HG02642 (cell line): ENCODE data around the gene CXCL12.

Source experiments
- ATAC-seq: cut with Tn5 transposase; IDR thresholded peaks from one replicate; pipeline ENCODE4 v1.9.1; 2021; ENCODE audit warnings: mild to moderate bottlenecking; ENCODE audit not compliant: unreplicated experiment, poor library complexity

CXCL12 gene

GRCh38 chr10:44339218-44339617 is 45.7 kb downstream of the CXCL12 start:
- no peak for ATAC-seq

GRCh38 chr10:44337081-44337480 is 47.8 kb downstream of the CXCL12 start:
- no peak for ATAC-seq

GRCh38 chr10:44335330-44336021 is 49.4 kb downstream of the CXCL12 start:
- ATAC-seq, result no peak

- ATAC-seq, result no peak
These were observed 50.2 kb downstream of the CXCL12 start for GRCh38 chr10:44334621-44335184.

- ATAC-seq, result no peak
These were observed 50.8 kb downstream of the CXCL12 start for GRCh38 chr10:44334091-44334490.

GRCh38 chr10:44333511-44333910 is 51.4 kb downstream of the CXCL12 start:
- ATAC-seq, result no peak

GRCh38 chr10:44332465-44332864 is 52.4 kb downstream of the CXCL12 start:
- ATAC-seq, result no peak

GRCh38 chr10:44330431-44330830 is 54.5 kb downstream of the CXCL12 start:
- ATAC-seq, result no peak

- no peak for ATAC-seq
These were observed 57.4 kb downstream of the CXCL12 start for GRCh38 chr10:44327461-44327860.
